ENCODE data around the gene NT5C3A. TPM values are rescaled to one million over a fixed set of nuclear protein-coding genes. Genes with fewer than 3 reads are reported as not detected.

The NT5C3A gene
- total RNA-seq, result 28.6 and 36.6 TPM in 2 replicates

DNA sequence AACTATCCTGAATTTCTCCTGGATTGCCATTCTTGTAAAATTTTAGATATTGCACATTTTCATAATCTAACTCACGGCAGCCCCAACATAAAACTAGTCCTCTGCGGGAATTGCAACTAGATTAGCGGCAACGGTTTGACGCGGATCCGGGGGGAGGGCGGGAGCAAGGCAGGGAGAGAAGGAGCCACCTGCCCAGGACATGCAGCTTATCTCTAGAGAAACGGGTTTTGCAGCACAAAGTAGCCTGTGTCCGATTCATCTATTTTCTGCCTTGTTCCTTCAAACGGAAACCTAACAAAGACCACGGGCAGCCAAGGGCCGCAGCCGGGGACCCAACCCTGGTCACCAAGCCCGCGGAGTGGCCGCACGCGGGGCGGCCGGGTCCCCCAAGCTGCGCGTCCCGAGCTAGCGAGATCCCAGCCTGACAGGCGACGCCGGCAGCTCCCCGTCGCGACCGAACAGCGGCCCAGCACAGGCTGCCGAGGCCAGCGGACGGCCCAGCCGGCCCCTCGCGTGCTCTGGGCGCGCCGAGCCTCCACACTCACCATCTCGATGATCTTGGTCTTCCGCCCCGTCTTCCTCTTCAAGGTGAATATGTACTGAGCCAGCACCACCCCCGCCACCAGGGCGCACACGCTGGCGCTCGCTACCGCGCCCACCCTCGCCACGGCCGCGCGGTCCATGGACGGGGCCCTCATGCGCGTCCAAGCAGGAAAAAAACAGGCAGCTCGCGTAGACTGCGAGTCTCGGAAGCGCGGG, at the start of gene NT5C3A:
TSS of gene NT5C3A (minus strand) at position 754 of the 759 bp plus-strand sequence. CDS start at position 683, 71 bp downstream.

DNA sequence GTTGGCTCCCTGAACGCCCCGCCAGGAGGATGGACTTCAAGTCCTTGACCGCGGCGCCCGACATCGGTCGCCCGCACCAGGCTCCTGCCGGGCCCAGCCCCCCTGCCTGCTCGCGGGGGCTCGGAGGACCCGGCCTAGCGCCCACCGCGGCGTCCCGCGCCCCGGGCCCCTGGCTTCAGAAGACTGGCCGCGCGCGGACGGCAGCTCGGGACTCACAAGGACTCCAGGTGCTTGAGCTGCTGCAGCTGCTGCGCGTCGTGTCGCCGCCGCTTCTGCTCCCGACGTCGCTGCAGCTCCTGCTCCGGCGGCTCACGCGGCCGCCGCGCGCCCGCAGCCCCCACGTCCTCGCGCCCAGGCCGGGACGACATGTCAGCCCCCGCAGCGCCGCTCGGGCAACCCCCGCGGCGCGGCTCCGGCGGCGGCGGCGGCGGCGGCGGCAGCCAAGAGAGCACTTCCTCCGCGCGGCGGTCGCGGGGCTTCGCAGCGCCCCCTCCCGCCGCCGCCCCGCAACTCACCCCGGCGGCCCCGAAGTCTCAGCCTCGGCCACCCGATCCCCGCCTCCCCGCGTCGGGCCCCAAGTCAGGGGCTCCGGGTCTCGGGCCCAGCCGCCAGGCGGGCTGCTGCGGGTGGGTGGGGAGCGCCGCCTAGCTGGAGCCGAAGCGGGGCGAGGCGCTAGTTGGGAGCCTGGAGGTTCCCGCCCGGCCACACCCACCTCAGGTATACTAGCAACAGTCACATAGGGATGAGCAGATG, 46.6 kb upstream of the NT5C3A start, which contains the start of gene RP9:
TSS of gene RP9 (minus strand) at position 400 of the 753 bp plus-strand sequence. CDS start at position 368, 32 bp downstream.

Other genes with a start within 250 kb of the NT5C3A start
- gene KBTBD2, start 171.0 kb downstream of the NT5C3A start, total RNA-seq, result 48.3 and 55.0 TPM in 2 replicates
- 315 and 403 TPM in 2 replicates for gene FKBP9, start 105.3 kb downstream of the NT5C3A start, total RNA-seq
- 12.2 and 14.7 TPM in 2 replicates for gene RP9, start 46.6 kb upstream of the NT5C3A start, total RNA-seq
- 3.8 and 14.7 TPM in 2 replicates for gene BBS9, start 66.8 kb upstream of the NT5C3A start, total RNA-seq